ENCODE data around the gene TCEAL7. TPM values are rescaled to one million over a fixed set of nuclear protein-coding genes. Genes with fewer than 3 reads are reported as not detected.
"Not testable (repeated sequence)": the region's sequence is repeated elsewhere in the genome, so short reads cannot be mapped to it uniquely, and the experiment has no call there.

TCEAL7 gene
- total and polyA plus RNA-seq, 4 donors, result 1.3 to 12.1 (median 2.0) TPM

DNA sequence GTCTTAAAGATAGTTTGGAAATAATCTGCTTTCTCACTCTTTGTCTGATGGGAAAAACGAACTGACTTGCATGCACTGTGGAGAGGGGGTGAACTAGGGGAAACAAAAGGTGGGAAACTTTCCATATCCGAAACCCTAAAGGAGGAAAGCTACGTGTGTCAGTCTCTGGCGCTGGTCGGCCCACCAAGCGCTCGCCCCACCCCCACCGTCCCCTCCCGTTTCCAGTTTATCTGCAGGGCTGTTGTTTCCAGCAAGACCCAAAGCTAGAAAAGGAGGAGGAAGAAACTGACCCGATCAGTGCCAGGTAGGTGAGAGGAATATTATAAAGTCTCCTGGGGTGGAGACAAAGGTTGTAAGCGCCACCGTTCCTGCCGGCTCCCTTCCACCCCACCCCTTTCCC is 26.8 kb downstream of the TCEAL7 start:
- 2 to 15% methylated on average over 9 to 13 of the region's 13 CpGs for WGBS, 2 donors

DNA sequence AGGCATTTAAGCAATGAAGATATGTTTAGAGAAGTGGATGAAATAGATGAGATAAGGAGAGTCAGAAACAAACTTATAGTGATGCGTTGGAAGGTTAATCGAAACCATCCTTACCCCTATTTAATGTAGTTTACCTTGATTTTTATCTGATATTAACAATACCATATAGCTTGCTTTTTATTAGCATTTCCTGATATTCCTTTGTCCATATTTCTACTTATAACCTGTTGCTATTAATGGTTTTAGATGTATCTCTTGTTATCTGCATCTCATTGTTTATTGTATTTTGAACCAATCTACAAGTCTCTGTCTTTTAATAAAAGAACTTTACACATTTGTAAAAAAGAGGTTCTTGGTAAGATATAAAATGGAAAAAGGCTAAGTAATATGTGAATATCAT is 27.8 kb downstream of the TCEAL7 start:
- DNase-seq (no peak), ATAC-seq (ENCODE audit: insufficient read depth, low FRiP score) (no peak)
- TF ChIP-seq, protein P1, sequence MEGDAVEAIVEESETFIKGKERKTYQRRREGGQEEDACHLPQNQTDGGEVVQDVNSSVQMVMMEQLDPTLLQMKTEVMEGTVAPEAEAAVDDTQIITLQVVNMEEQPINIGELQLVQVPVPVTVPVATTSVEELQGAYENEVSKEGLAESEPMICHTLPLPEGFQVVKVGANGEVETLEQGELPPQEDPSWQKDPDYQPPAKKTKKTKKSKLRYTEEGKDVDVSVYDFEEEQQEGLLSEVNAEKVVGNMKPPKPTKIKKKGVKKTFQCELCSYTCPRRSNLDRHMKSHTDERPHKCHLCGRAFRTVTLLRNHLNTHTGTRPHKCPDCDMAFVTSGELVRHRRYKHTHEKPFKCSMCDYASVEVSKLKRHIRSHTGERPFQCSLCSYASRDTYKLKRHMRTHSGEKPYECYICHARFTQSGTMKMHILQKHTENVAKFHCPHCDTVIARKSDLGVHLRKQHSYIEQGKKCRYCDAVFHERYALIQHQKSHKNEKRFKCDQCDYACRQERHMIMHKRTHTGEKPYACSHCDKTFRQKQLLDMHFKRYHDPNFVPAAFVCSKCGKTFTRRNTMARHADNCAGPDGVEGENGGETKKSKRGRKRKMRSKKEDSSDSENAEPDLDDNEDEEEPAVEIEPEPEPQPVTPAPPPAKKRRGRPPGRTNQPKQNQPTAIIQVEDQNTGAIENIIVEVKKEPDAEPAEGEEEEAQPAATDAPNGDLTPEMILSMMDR (IDR thresholded peaks at IDR 0.05; ENCODE audit: control extremely low read depth, extremely low read depth), result no peak
- H3K4me3 ChIP-seq, result no peak overlapping the region
- peaks cover 0 to 4% (median 0%) of the 10 kb centered on the region in 5 donors for H3K4me1 ChIP-seq (ENCODE audit: control insufficient read depth in 5 of 5, insufficient read depth in 5 of 5, low read length in 5 of 5)
- no peak overlapping the region for H3K27ac ChIP-seq (ENCODE audit: low read depth in 1 of 2, low read length in 1 of 2)
- H3K27me3 ChIP-seq (ENCODE audit: control insufficient read depth in 3 of 3, insufficient read depth in 3 of 3, low read length in 2 of 3), result peaks cover 0 to 15% (median 0%) of the 10 kb centered on the region in 3 donors
- H3K9me3 ChIP-seq (ENCODE audit: control insufficient read depth in 4 of 4, insufficient read depth in 3 of 4, low read length in 3 of 4), result no peaks in the 10 kb centered on the region
- no peak overlapping the region for H3K9ac ChIP-seq (ENCODE audit: insufficient read depth in 1 of 2, low read length in 2 of 2)
- 80 to 85% methylated on average over 2 of the region's 2 CpGs for WGBS, 2 donors
- no peaks in the 10 kb centered on the region for H3K36me3 ChIP-seq (ENCODE audit: control insufficient read depth in 4 of 4, insufficient read depth in 4 of 4, low read length in 4 of 4)

More for the DNA sequence above, 26.8 kb downstream of the TCEAL7 start:
- DNase-seq (peak; percentile 38 to 66 (median 55)), ATAC-seq (ENCODE audit: insufficient read depth, low FRiP score) (peak; percentile 38)
- no peaks in the 10 kb centered on the region for H3K9me3 ChIP-seq (ENCODE audit: control insufficient read depth in 4 of 4, insufficient read depth in 3 of 4, low read length in 3 of 4)
- peaks cover 0 to 18% (median 3%) of the 10 kb centered on the region in 3 donors for H3K27me3 ChIP-seq (ENCODE audit: control insufficient read depth in 3 of 3, insufficient read depth in 3 of 3, low read length in 2 of 3)
- H3K27ac ChIP-seq (ENCODE audit: low read depth in 1 of 2, low read length in 1 of 2), result peak overlapping the region; percentile 77 to 89
- peaks cover 0 to 4% (median 0%) of the 10 kb centered on the region in 5 donors for H3K4me1 ChIP-seq (ENCODE audit: control insufficient read depth in 5 of 5, insufficient read depth in 5 of 5, low read length in 5 of 5)
- no peaks in the 10 kb centered on the region for H3K36me3 ChIP-seq (ENCODE audit: control insufficient read depth in 4 of 4, insufficient read depth in 4 of 4, low read length in 4 of 4)
- peak overlapping the region; percentile 97 to 98 for H3K9ac ChIP-seq (ENCODE audit: insufficient read depth in 1 of 2, low read length in 2 of 2)
- TF ChIP-seq, protein P1 (IDR thresholded peaks at IDR 0.05; ENCODE audit: control extremely low read depth, extremely low read depth), result no peak
- peak overlapping the region; percentile 62 for H3K4me3 ChIP-seq

DNA sequence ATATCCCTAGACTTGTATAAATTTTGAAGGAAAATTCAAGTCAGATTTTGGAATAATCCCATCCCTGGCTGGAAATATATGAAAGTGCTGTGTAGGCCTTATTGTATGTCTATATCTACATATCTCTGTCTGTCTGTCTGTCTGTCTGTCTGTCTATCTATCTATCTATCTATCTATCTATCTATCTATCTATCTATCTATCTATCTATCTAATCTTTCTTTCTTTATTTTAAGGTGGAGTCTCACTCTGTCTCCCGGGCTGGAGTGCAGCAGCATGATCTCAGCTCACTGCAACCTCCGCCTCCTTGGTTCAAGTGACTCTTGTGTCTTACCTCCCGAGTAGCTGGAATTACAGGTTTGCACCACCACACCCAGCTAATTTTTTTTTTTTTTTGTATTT is 29.6 kb downstream of the TCEAL7 start:
- H3K27me3 ChIP-seq (ENCODE audit: control insufficient read depth in 3 of 3, insufficient read depth in 3 of 3, low read length in 2 of 3), result peaks cover 0 to 17% (median 0%) of the 10 kb centered on the region in 3 donors
- 74 to 92% methylated on average over 3 of the region's 3 CpGs for WGBS, 2 donors
- not testable (repeated sequence) for H3K4me1 ChIP-seq (ENCODE audit: control insufficient read depth in 5 of 5, insufficient read depth in 5 of 5, low read length in 5 of 5); H3K9me3 ChIP-seq (ENCODE audit: control insufficient read depth in 4 of 4, insufficient read depth in 3 of 4, low read length in 3 of 4); DNase-seq; H3K9ac ChIP-seq (ENCODE audit: insufficient read depth in 1 of 2, low read length in 2 of 2); H3K36me3 ChIP-seq (ENCODE audit: control insufficient read depth in 4 of 4, insufficient read depth in 4 of 4, low read length in 4 of 4); ATAC-seq (ENCODE audit: insufficient read depth, low FRiP score); H3K4me3 ChIP-seq; H3K27ac ChIP-seq (ENCODE audit: low read depth in 1 of 2, low read length in 1 of 2)

DNA sequence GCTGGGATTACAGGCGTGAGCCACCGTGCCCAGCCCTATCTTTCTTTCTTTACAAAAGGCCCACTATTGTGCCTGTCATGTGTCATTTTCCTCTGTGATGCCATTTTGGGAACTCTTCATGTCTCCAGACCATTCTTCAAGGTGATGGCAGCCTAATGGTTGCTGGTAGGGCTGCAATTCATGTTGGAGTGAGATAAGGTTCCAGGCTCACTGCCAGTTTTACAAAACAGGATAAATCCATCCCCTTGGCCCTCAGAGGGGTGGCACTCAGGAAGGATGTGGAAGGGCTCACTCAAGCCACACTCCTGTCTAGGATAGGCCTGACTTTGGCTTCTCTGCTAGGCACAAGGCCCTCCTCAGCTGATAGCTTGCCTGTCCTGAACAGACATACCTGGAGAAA is 30.1 kb downstream of the TCEAL7 start:
- H3K27ac ChIP-seq (ENCODE audit: low read depth in 1 of 2, low read length in 1 of 2), result no peak overlapping the region
- WGBS, 2 donors, result 63 to 70% methylated on average over 2 of the region's 2 CpGs
- peaks cover 0 to 4% (median 0%) of the 10 kb centered on the region in 5 donors for H3K4me1 ChIP-seq (ENCODE audit: control insufficient read depth in 5 of 5, insufficient read depth in 5 of 5, low read length in 5 of 5)
- H3K4me3 ChIP-seq, result no peak overlapping the region
- H3K9ac ChIP-seq (ENCODE audit: insufficient read depth in 1 of 2, low read length in 2 of 2), result no peak overlapping the region
- ATAC-seq (ENCODE audit: insufficient read depth, low FRiP score) (no peak), DNase-seq (peak in 1 of 3 donors; percentile 10)
- TF ChIP-seq, protein P1 (IDR thresholded peaks at IDR 0.05; ENCODE audit: control extremely low read depth, extremely low read depth), result no peak
- H3K9me3 ChIP-seq (ENCODE audit: control insufficient read depth in 4 of 4, insufficient read depth in 3 of 4, low read length in 3 of 4), result no peaks in the 10 kb centered on the region
- no peaks in the 10 kb centered on the region for H3K36me3 ChIP-seq (ENCODE audit: control insufficient read depth in 4 of 4, insufficient read depth in 4 of 4, low read length in 4 of 4)
- peaks cover 0 to 17% (median 0%) of the 10 kb centered on the region in 3 donors for H3K27me3 ChIP-seq (ENCODE audit: control insufficient read depth in 3 of 3, insufficient read depth in 3 of 3, low read length in 2 of 3)
